ENCODE results near the gene THBS3. TPM values are rescaled to one million over a fixed set of nuclear protein-coding genes. Genes with fewer than 3 reads are reported as not detected.
A peak's percentile ranks its signal among the peaks of the same experiment; 100 is the strongest.

THBS3 gene
- total RNA-seq, 2 experiments from 2014 or later = 11.1 to 28.7 TPM

DNA sequence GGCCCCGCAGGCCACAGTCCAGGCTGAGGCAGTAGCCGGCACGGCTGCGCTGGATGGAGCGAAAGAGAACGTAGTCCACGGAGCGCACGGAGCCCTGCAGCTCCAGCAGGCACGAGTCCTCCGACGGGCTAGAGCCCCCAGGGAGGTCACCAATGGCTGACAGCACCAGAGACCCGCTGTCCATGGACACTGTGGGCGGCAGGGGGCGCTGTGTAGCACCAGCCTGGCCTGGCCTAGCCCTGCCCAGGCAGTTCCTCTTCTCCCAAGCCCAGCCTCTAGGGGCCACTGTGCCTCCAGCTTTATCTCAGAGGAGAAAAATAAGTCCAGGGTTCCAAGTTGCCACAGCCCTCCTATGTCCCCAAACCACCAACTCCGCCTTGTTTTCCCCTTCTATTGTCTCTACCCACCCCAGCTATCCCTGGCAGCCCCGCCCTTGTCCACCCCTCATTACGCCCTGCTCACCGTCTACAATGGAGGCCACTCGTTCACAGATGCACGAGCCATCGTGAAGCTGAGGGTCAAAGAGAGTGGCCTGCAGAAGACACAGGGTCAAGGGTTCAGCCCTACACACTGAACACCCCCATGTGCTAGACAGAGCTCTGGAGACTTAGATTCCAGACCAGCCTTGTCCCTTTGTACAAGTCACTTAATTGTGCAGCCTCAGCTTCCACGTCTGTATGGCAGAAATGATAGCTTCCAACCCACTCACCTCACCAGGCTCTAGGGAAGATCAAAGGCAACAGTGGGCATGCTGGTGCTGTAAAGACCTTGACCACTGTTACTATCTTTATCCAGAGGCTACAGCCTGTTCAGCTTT lies 43.1 kb upstream of the THBS3 start:
- Histone ChIP-seq H3K27ac (ENCODE audit: low read depth, low read length, poor library complexity, severe bottlenecking) (no peak overlapping the region), H3K4me1 (ENCODE audit: insufficient read depth, low read length, poor library complexity, severe bottlenecking) (peaks cover 31% of the 10 kb centered on the region), H3K4me3 (ENCODE audit: low read depth, low read length, poor library complexity, severe bottlenecking) (peak overlapping the region; percentile 65), H3K9me3 (ENCODE audit: low read length) (no peaks in the 10 kb centered on the region), H3K4me2 (ENCODE audit: low read length) (peak overlapping the region; percentile 89), H2AFZ (ENCODE audit: low read length) (peak overlapping the region; percentile 54; the same call in 1 of the 2 replicates), H3K79me2 (ENCODE audit: insufficient read depth, low read depth, low read length) (no peaks in the 10 kb centered on the region), H3K36me3 (ENCODE audit: insufficient read depth, low read length) (peaks cover 11% of the 10 kb centered on the region; the same call in 1 of the 2 replicates), H3K9me2 (ENCODE audit: insufficient read depth, low read length) (no peaks in the 10 kb centered on the region), H4K20me1 (ENCODE audit: insufficient read depth, low read length) (no peaks in the 10 kb centered on the region)
- no TSS peak for BruUV-seq (replicated peaks)
- DNase-seq (ENCODE audit: low spot score) = peak; percentile 95
- intact Hi-C loops (cut with micrococcal nuclease; ENCODE audit: unreplicated experiment) = loop anchor here (1.0 to 2.0 kb wide), 4 partner anchors 57 to 341 kb away; partner anchors contain the start of gene FDPS
- ChIA-PET POLR2A (interaction anchor here (1.0 to 2.4 kb wide), 2 partner anchors 57 to 253 kb away, joined by 3 to 7 read pairs; partner anchors contain the start of gene FDPS), CTCF (ENCODE audit: unreplicated experiment) (interaction anchor here (0.5 to 2.0 kb wide), 13 partner anchors 9 to 354 kb away, joined by 3 to 10 read pairs (median 3); partner anchors contain the start of genes CLK2, FDPS and SCAMP3)
- no peak for TF ChIP-seq EZH2phosphoT487 (IDR thresholded peaks at IDR 0.05; ENCODE audit: borderline replicate concordance, low read depth, low read length)
- TF ChIP-seq, protein P1, sequence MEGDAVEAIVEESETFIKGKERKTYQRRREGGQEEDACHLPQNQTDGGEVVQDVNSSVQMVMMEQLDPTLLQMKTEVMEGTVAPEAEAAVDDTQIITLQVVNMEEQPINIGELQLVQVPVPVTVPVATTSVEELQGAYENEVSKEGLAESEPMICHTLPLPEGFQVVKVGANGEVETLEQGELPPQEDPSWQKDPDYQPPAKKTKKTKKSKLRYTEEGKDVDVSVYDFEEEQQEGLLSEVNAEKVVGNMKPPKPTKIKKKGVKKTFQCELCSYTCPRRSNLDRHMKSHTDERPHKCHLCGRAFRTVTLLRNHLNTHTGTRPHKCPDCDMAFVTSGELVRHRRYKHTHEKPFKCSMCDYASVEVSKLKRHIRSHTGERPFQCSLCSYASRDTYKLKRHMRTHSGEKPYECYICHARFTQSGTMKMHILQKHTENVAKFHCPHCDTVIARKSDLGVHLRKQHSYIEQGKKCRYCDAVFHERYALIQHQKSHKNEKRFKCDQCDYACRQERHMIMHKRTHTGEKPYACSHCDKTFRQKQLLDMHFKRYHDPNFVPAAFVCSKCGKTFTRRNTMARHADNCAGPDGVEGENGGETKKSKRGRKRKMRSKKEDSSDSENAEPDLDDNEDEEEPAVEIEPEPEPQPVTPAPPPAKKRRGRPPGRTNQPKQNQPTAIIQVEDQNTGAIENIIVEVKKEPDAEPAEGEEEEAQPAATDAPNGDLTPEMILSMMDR (conservative IDR thresholded peaks at IDR 0.05; ENCODE audit: low read length) = peak; percentile 99

DNA sequence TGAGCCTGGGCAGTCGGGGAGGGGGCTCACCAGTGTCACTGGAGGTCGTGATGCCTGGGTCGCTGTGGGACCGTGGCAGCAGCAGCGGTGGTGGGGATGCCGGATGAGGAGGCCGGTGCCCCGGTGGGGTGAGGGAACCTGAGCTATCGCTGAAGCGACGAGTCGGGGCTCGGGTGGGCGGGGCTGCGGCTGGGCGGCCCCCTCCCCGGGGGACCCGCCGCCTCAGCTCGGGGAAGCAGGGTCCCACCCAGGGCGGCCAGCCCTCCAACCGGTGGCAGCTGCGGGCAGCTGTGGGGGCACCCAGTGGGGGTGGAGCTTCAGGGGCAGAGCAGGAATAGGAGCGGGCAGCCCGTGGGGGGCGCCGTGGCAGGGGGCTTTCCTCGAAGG lies 42.5 kb upstream of the THBS3 start:
- Histone ChIP-seq H3K9me2 (ENCODE audit: insufficient read depth, low read length) (no peaks in the 10 kb centered on the region), H4K20me1 (ENCODE audit: insufficient read depth, low read length) (no peaks in the 10 kb centered on the region), H3K9me3 (ENCODE audit: low read length) (no peaks in the 10 kb centered on the region), H3K36me3 (ENCODE audit: insufficient read depth, low read length) (peaks cover 7% of the 10 kb centered on the region; the same call in 1 of the 2 replicates), H3K4me1 (ENCODE audit: insufficient read depth, low read length, poor library complexity, severe bottlenecking) (peaks cover 32% of the 10 kb centered on the region), H3K27ac (ENCODE audit: low read depth, low read length, poor library complexity, severe bottlenecking) (no peak overlapping the region), H3K4me2 (ENCODE audit: low read length) (peak overlapping the region; percentile 89), H2AFZ (ENCODE audit: low read length) (peak overlapping the region; percentile 54; the same call in 1 of the 2 replicates), H3K4me3 (ENCODE audit: low read depth, low read length, poor library complexity, severe bottlenecking) (peak overlapping the region; percentile 65), H3K79me2 (ENCODE audit: insufficient read depth, low read depth, low read length) (no peaks in the 10 kb centered on the region)
- no peak for DNase-seq (ENCODE audit: low spot score)
- TF ChIP-seq EZH2phosphoT487 (IDR thresholded peaks at IDR 0.05; ENCODE audit: borderline replicate concordance, low read depth, low read length) = no peak
- TF ChIP-seq, protein P1 (conservative IDR thresholded peaks at IDR 0.05; ENCODE audit: low read length) = no peak
- POLR2A ChIA-PET = interaction anchor here (1.0 to 2.4 kb wide), 2 partner anchors 58 to 254 kb away, joined by 3 to 7 read pairs; partner anchors contain the start of gene FDPS
- CTCF ChIA-PET (ENCODE audit: unreplicated experiment) = interaction anchor here (0.6 to 2.0 kb wide), 10 partner anchors 11 to 380 kb away, joined by 3 to 10 read pairs (median 3); partner anchors contain the start of genes CLK2, KCNN3 and SCAMP3
- intact Hi-C loops (cut with micrococcal nuclease; ENCODE audit: unreplicated experiment) = loop anchor here (1.0 to 2.0 kb wide), 4 partner anchors 58 to 342 kb away; partner anchors contain the start of gene FDPS
- no TSS peak for BruUV-seq (replicated peaks)
